Activated T-helper 17 cell treated with anti-CD3 and anti-CD28 coated beads, Interleukin-2, amount 50 U/mL, for 72 hours (primary cell): ENCODE measurements around the gene IDS. TPM values are rescaled to one million over a fixed set of nuclear protein-coding genes. Genes with fewer than 3 reads are reported as not detected.
"Not testable (repeated sequence)": the region's sequence is repeated elsewhere in the genome, so short reads cannot be mapped to it uniquely, and the experiment has no call there.

Source experiments
- ATAC-seq: fragments of 150-1000 bp; cut with Tn5 transposase; replicated peaks from 2 replicates; pipeline ENCODE4 v1.10.0; 2021; ENCODE audit warnings: mild to moderate bottlenecking, moderate library complexity
- H3K27ac Mint-ChIP-seq: one replicate; pipeline ENCODE4 v1.8.0; 2022; ENCODE audit warnings: mixed read lengths
- H3K27me3 Mint-ChIP-seq: one replicate; pipeline ENCODE4 v1.8.0; 2022; ENCODE audit warnings: mixed read lengths
- H3K36me3 Mint-ChIP-seq: one replicate; pipeline ENCODE4 v1.8.0; 2022; ENCODE audit warnings: low read depth, mild to moderate bottlenecking, mixed read lengths
- H3K4me1 Mint-ChIP-seq: one replicate; pipeline ENCODE4 v1.8.0; 2022; ENCODE audit warnings: mixed read lengths
- H3K4me3 Mint-ChIP-seq: one replicate; pipeline ENCODE4 v1.8.0; 2022; ENCODE audit warnings: mild to moderate bottlenecking, mixed read lengths
- H3K9me3 Mint-ChIP-seq: one replicate; pipeline ENCODE4 v1.8.0; 2022; ENCODE audit warnings: mixed read lengths
- total RNA-seq, 2 donors: library from RNA; stranded (reverse); gene quantifications; one replicate each; pipeline ENCODE4 v1.2.3, GENCODE V29; 2022

Gene IDS
- total RNA-seq, 2 donors from 2014 or later, result 91.4 to 127 TPM

- Mint-ChIP-seq H3K27ac (no peak overlapping the region), H3K36me3 (no peaks in the 10 kb centered on the region), H3K27me3 (no peaks in the 10 kb centered on the region), H3K4me1 (peaks cover 17% of the 10 kb centered on the region), H3K9me3 (no peaks in the 10 kb centered on the region), H3K4me3 (no peak overlapping the region)
- ATAC-seq, result no peak
These were observed 7.5 kb downstream of the IDS start for GRCh38 chrX:149497626-149498025.

- Mint-ChIP-seq H3K9me3 (no peaks in the 10 kb centered on the region), H3K27me3 (no peaks in the 10 kb centered on the region)
These were observed 8.1 kb downstream of the IDS start for GRCh38 chrX:149497054-149497453.

GRCh38 chrX:149495573-149496071 lies 9.5 kb downstream of the IDS start:
- Mint-ChIP-seq H3K27me3 (no peaks in the 10 kb centered on the region), H3K27ac (no peak overlapping the region), H3K4me1 (peaks cover 9% of the 10 kb centered on the region), H3K4me3 (no peak overlapping the region), H3K36me3 (no peaks in the 10 kb centered on the region), H3K9me3 (no peaks in the 10 kb centered on the region)
- ATAC-seq, result no peak

More at GRCh38 chrX:149497054-149497453, 8.1 kb downstream of the IDS start:
- H3K36me3 Mint-ChIP-seq, result no peaks in the 10 kb centered on the region
- peaks cover 17% of the 10 kb centered on the region for H3K4me1 Mint-ChIP-seq
- H3K4me3 Mint-ChIP-seq, result no peak overlapping the region
- ATAC-seq, result no peak
- no peak overlapping the region for H3K27ac Mint-ChIP-seq

- ATAC-seq, result no peak
- no peak overlapping the region for H3K27ac Mint-ChIP-seq
- peaks cover 3% of the 10 kb centered on the region for H3K4me1 Mint-ChIP-seq
- no peaks in the 10 kb centered on the region for H3K36me3 Mint-ChIP-seq
- H3K27me3 Mint-ChIP-seq, result no peaks in the 10 kb centered on the region
- H3K4me3 Mint-ChIP-seq, result no peak overlapping the region
- no peaks in the 10 kb centered on the region for H3K9me3 Mint-ChIP-seq
These were observed 10.1 kb downstream of the IDS start for GRCh38 chrX:149494844-149495565.

GRCh38 chrX:149493567-149494562 lies 11.2 kb downstream of the IDS start:
- Mint-ChIP-seq H3K27me3 (no peaks in the 10 kb centered on the region), H3K9me3 (no peaks in the 10 kb centered on the region)

GRCh38 chrX:149491812-149492211 lies 13.3 kb downstream of the IDS start:
- Mint-ChIP-seq H3K9me3 (no peaks in the 10 kb centered on the region), H3K27me3 (no peaks in the 10 kb centered on the region), H3K36me3 (peaks cover 9% of the 10 kb centered on the region), H3K4me3 (no peak overlapping the region), H3K27ac (no peak overlapping the region), H3K4me1 (no peaks in the 10 kb centered on the region)
- no peak for ATAC-seq

More at GRCh38 chrX:149493567-149494562, 11.2 kb downstream of the IDS start:
- no peak overlapping the region for H3K27ac Mint-ChIP-seq
- H3K36me3 Mint-ChIP-seq, result no peaks in the 10 kb centered on the region
- no peaks in the 10 kb centered on the region for H3K4me1 Mint-ChIP-seq
- H3K4me3 Mint-ChIP-seq, result no peak overlapping the region
- no peak for ATAC-seq

- peaks cover 26% of the 10 kb centered on the region for H3K36me3 Mint-ChIP-seq
- no peak overlapping the region for H3K4me3 Mint-ChIP-seq
- H3K27me3 Mint-ChIP-seq, result no peaks in the 10 kb centered on the region
These were observed 15.0 kb downstream of the IDS start for GRCh38 chrX:149490100-149490499.

GRCh38 chrX:149488411-149489052 lies 16.6 kb downstream of the IDS start:
- not testable (repeated sequence) for H3K4me1 Mint-ChIP-seq, H3K4me3 Mint-ChIP-seq, H3K27ac Mint-ChIP-seq, ATAC-seq, H3K27me3 Mint-ChIP-seq, H3K9me3 Mint-ChIP-seq
- H3K36me3 Mint-ChIP-seq, result peaks cover 42% of the 10 kb centered on the region

More at GRCh38 chrX:149490100-149490499, 15.0 kb downstream of the IDS start:
- no peak for ATAC-seq
- Mint-ChIP-seq H3K4me1 (no peaks in the 10 kb centered on the region), H3K9me3 (no peaks in the 10 kb centered on the region), H3K27ac (no peak overlapping the region)

GRCh38 chrX:149488008-149488407 lies 17.1 kb downstream of the IDS start:
- H3K4me1 Mint-ChIP-seq, H3K4me3 Mint-ChIP-seq, H3K27ac Mint-ChIP-seq, H3K9me3 Mint-ChIP-seq, H3K27me3 Mint-ChIP-seq, ATAC-seq: not testable (repeated sequence)
- H3K36me3 Mint-ChIP-seq, result peaks cover 47% of the 10 kb centered on the region

GRCh38 chrX:149487292-149487691 lies 17.8 kb downstream of the IDS start:
- Mint-ChIP-seq H3K36me3 (peaks cover 54% of the 10 kb centered on the region), H3K4me1 (no peaks in the 10 kb centered on the region), H3K27me3 (no peaks in the 10 kb centered on the region), H3K9me3 (no peaks in the 10 kb centered on the region), H3K4me3 (no peak overlapping the region), H3K27ac (no peak overlapping the region)
- peak; percentile 62 for ATAC-seq

GRCh38 chrX:149476513-149476912 lies 28.6 kb downstream of the IDS start:
- peaks cover 43% of the 10 kb centered on the region for H3K36me3 Mint-ChIP-seq
- H3K27me3 Mint-ChIP-seq, result no peaks in the 10 kb centered on the region
- no peaks in the 10 kb centered on the region for H3K9me3 Mint-ChIP-seq
- no peaks in the 10 kb centered on the region for H3K4me1 Mint-ChIP-seq
- H3K4me3 Mint-ChIP-seq, result no peak overlapping the region
- H3K27ac Mint-ChIP-seq, result peak overlapping the region; percentile 28
- ATAC-seq, result no peak

- H3K27ac Mint-ChIP-seq, result no peak overlapping the region
- no peaks in the 10 kb centered on the region for H3K4me1 Mint-ChIP-seq
- no peaks in the 10 kb centered on the region for H3K9me3 Mint-ChIP-seq
- no peak overlapping the region for H3K4me3 Mint-ChIP-seq
- no peaks in the 10 kb centered on the region for H3K27me3 Mint-ChIP-seq
- no peak for ATAC-seq
- peaks cover 17% of the 10 kb centered on the region for H3K36me3 Mint-ChIP-seq
These were observed 31.1 kb downstream of the IDS start for GRCh38 chrX:149473966-149474365.

- Mint-ChIP-seq H3K36me3 (peaks cover 8% of the 10 kb centered on the region), H3K4me1 (no peaks in the 10 kb centered on the region), H3K9me3 (no peaks in the 10 kb centered on the region), H3K27me3 (no peaks in the 10 kb centered on the region), H3K27ac (no peak overlapping the region), H3K4me3 (no peak overlapping the region)
- no peak for ATAC-seq
These were observed 32.0 kb downstream of the IDS start for GRCh38 chrX:149473092-149473491.

- ATAC-seq, result no peak
- no peaks in the 10 kb centered on the region for H3K9me3 Mint-ChIP-seq
- H3K36me3 Mint-ChIP-seq, result peaks cover 4% of the 10 kb centered on the region
- no peak overlapping the region for H3K27ac Mint-ChIP-seq
- H3K27me3 Mint-ChIP-seq, result no peaks in the 10 kb centered on the region
- H3K4me3 Mint-ChIP-seq, result no peak overlapping the region
- H3K4me1 Mint-ChIP-seq, result no peaks in the 10 kb centered on the region
These were observed 32.5 kb downstream of the IDS start for GRCh38 chrX:149472625-149473024.
